Measurements from ENCODE around the gene ATP2A3. TPM values are rescaled to one million over a fixed set of nuclear protein-coding genes. Genes with fewer than 3 reads are reported as not detected.

ATP2A3 gene
- total RNA-seq, 1 experiment from 2014 or later = 13.3 TPM

- peak; percentile 25 for DNase-seq
- Mint-ChIP-seq H3K27ac (no peak overlapping the region), H3K9me3 (no peaks in the 10 kb centered on the region), H3K36me3 (ENCODE audit: insufficient read depth in 1 of 3, low read depth in 3 of 3) (peaks cover 7 to 33% (median 21%) of the 10 kb centered on the region in 3 experiments; a peak in 6 of 7 replicates), H3K4me3 (no peak overlapping the region), H3K4me1 (peaks cover 24 to 31% of the 10 kb centered on the region in 2 experiments), H3K27me3 (ENCODE audit: low read depth) (peaks cover 4% of the 10 kb centered on the region; the same call in 1 of the 2 replicates)
- H3K9ac ChIP-seq (ENCODE audit: extremely low read depth, insufficient read length, low read length) = no peak overlapping the region
- no peak overlapping the region for H2AFZ ChIP-seq (ENCODE audit: low read length)
- no peaks in the 10 kb centered on the region for H3K23me2 ChIP-seq (ENCODE audit: insufficient read length, low read depth, low read length, poor library complexity, severe bottlenecking)
- no peak overlapping the region for H3K27ac ChIP-seq (ENCODE audit: insufficient read length, low read depth, low read length)
- H3K4me2 ChIP-seq (ENCODE audit: insufficient read depth, insufficient read length, low read length) = no peak overlapping the region
- no peak overlapping the region for H4K91ac ChIP-seq (ENCODE audit: insufficient read length, low read depth, low read length)
- H3K79me1 ChIP-seq (ENCODE audit: insufficient read depth, low read depth, low read length, poor library complexity, severe bottlenecking) = no peaks in the 10 kb centered on the region
- H3K4ac ChIP-seq (ENCODE audit: low read depth, low read length) = no peak overlapping the region
- H3K56ac ChIP-seq (ENCODE audit: insufficient read length, low read depth, low read length) = no peak overlapping the region
- H3K27me3 ChIP-seq (ENCODE audit: insufficient read depth, low read length) = no peaks in the 10 kb centered on the region
- H4K8ac ChIP-seq (replicated peaks; ENCODE audit: insufficient read length, low read depth, low read length) = no peak overlapping the region
- no peak overlapping the region for H3K23ac ChIP-seq (ENCODE audit: insufficient read length, low read depth, low read length)
- H2AK5ac ChIP-seq (ENCODE audit: insufficient read length, low read length) = no peak overlapping the region
- H2BK5ac ChIP-seq (ENCODE audit: insufficient read length, low read length) = no peak overlapping the region
- no peak overlapping the region for H3K14ac ChIP-seq (ENCODE audit: insufficient read depth, low read length)
- no peak overlapping the region for H2BK15ac ChIP-seq (ENCODE audit: low read depth, low read length)
- H3K4me1 ChIP-seq (ENCODE audit: insufficient read depth, low read length) = no peaks in the 10 kb centered on the region
- WGBS (ENCODE audit: extremely low coverage, insufficient read length, low lambda C conversion rate) = no CpG with 5 or more reads among the region's 22 CpGs
- H3T11ph ChIP-seq (ENCODE audit: low read length) = no peak overlapping the region
- no peak overlapping the region for H2BK20ac ChIP-seq (ENCODE audit: low read depth, low read length, poor library complexity, severe bottlenecking)
- no peaks in the 10 kb centered on the region for H3K9me3 ChIP-seq (ENCODE audit: control insufficient read depth, low read depth, low read length)
- no peaks in the 10 kb centered on the region for H3K79me2 ChIP-seq (ENCODE audit: insufficient read depth, low read length)
- H3K18ac ChIP-seq (ENCODE audit: insufficient read length, low read depth, low read length) = no peak overlapping the region
- H4K5ac ChIP-seq (ENCODE audit: insufficient read length, low read depth, low read length) = no peak overlapping the region
- H4K20me1 ChIP-seq (ENCODE audit: control insufficient read depth, insufficient read depth, insufficient read length) = no peaks in the 10 kb centered on the region
- no peak overlapping the region for H2BK12ac ChIP-seq (ENCODE audit: insufficient read length, low read depth, low read length)
- H2BK120ac ChIP-seq (ENCODE audit: low read depth, low read length, poor library complexity, severe bottlenecking) = no peak overlapping the region
- TF ChIP-seq CTCF (conservative IDR thresholded peaks at IDR 0.05) = no peak
These were observed 41.3 kb upstream of the ATP2A3 start for GRCh38 chr17:4005296-4006164.

Data from H9 (cell line).